ENCODE results near the gene CRAMP1. TPM values are rescaled to one million over a fixed set of nuclear protein-coding genes. Genes with fewer than 3 reads are reported as not detected.
"Not testable (repeated sequence)": the region's sequence is repeated elsewhere in the genome, so short reads cannot be mapped to it uniquely, and the experiment has no call there.

Gene CRAMP1
- total RNA-seq, 1 donor from 2014 or later = 11.3 TPM

DNA sequence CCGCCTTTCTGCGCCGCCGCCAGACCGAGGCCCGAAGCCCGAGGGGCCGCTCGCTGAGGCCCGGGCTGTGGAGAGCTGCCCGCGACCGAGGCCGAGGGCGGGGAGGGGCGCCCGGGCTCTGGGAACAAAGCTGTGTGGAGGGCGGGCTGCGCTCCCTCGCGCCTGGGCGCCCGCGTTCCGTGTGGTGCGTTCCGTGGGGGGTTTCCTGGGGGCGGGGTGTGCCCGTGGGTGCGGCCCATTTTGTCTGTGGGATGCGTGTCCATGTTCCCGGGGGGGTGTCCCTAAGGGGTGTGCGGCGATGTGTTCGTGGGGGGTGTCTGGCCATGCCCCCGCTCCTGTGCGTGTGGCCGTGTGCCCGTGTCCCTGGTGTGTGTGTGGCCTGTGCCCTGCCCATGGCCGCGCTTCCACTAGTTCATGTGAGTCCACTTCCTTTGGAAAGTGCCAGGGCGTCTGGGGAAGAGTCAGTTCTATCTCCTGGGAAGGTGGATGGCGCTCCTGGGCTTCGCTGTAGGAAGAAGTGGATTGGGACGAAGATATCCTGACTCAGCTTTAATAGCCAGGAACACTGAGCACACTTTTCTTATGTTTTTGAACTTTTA is 66.4 kb downstream of the CRAMP1 start:
- DNase-seq = no peak

DNA sequence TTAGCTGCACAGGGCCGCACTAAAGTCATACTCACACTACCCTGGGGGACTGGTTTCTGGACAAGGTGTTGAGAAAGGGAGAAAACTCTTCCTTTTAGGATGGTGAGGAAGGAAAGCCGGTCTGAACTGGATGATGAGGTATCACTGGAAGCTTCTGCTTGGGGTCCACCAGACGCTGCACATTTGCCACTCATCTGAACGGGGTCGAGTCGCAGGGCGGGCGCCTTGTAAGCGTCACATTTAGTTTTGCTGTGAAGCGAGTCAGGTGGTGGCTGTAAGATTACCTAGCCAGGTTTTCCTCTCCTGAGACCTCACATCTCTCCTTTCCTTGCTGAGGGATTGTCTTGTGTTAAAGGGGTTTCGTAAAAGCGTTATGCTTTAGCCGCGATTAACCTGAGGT is 68.2 kb downstream of the CRAMP1 start:
- no peak for DNase-seq

DNA sequence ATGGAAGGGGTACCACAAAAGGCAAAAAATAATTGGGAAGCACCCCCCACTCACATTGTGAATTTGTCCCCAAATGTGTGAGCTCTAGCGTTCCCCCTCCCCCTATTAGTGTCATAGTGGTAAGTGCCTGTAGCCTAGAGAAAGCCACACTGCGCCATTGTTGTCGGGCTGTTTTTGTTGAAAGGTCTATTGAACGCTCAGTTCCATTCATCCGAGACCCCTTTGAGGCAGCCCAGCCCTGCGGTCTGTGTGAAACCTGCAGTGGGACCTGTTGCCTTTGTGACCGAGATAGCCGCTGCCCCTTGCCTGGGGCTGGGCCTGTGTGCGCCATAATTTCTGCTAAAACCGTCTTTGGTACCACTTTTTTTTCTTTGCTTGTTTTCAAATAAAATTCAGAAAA is 68.9 kb downstream of the CRAMP1 start:
- no peak for DNase-seq

DNA sequence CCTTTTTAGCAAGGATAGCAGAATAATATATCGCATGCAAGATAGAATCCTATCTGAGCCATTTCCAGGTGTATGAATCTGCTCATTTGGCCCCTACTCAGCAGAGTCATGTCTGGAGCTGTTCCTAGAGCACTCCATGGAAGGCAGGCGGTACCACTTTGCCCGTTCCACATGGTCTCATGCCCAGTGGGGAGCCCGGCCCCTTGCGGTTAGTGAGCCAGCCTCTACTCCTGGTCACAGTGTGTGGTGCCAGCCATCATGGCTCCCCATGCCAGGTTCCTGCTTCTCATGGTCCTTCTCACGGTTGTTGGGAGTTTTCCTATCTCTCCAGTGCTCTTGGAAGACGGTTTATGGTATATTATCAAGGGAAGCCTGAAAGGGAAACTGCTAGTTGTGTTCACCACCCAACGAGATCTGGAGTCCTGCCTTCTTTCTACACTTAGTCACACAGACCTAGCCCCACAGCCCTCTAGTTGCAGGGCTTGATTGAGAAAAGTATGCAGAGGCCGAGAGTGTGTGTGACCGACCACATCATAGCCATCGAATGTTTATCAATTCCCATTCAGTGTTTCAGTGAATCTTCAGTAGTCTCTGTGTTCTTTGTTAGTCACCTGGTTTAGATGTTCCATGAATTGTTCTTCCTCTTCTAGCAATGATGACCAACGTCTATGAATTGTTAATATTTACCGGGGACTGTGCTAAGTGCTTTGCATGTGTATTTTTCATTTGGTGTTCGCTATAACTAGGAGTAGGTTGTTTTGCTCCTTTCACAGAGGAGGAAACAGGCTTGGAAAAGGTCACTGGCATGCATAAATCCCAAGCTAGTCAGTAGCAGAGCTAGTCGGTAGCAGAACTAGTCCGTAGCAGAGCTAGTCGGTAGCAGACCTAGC is 75.5 kb downstream of the CRAMP1 start:
- DNase-seq = no peak

DNA sequence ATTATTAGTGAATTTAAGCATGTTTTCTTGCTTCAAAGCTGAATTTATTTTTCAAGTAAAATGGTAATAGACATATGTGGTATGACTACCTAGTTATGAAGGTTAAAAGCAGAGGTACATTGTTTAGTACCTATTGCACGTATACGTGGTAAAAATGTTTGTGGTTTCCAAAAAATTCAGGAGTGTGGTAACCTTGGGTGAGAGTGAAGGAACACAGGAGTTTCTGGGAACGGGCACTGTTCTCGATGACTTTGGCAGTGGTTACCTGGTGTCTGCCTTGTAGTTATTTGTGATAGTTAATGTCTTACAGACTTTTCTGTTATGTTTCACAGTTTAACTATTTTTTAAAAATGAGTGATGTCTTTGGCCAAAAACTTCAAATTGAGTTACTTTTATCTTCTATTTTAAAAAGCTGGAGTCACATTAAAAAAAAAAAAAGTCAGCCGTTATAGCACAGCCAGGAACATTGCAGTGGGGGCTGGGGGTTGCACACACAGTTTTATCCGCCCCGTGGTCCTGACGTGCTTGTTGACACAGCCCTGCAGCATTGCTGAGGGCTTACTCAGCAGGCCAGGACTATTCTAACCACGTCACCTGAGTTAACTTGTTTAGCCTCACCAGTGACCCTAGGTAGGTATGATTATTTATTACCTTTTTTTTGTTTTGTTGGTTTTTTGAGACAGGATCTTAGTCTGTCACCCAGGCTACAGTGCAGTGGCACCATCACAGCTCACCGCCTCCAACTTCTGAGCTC is 76.8 kb downstream of the CRAMP1 start:
- no peak for DNase-seq

DNA sequence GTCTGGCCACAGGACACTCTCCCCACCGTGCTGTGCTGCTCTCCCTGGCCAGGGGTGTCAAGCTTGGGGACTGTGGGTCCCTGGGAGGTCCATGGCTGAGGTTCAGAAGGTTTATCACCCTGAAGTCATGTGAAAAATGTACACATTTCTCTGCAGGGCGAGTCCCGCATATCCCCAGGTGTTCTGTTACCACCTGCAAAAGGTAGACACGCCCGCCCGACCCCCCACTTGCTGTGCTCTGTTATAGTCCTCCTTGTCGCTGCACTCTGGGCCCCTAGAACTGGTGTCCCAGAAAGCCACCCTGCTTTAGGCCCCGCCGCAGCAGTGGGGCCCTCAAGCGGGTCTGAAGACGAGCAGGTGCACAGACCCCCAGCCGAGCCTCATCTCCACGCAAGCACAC is 77.7 kb downstream of the CRAMP1 start:
- no peak for DNase-seq

DNA sequence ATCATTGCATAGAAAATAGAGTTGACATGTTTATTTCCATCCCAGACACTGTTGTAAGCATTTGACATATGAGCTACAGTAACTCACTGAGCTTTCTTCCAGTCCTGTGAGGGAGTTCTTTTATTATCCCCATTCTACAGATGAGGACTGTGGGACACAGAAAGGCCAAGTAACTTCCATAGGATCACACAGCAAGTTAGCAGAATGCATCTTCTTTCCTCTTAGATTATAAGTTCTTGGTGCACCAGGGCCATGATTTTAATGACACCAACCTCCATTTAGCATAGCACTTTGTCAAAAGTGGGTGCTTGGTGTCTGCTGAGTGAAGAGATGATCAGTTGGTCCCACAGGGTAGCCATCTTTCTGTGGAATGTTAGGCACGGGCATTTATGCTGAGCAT is 78.7 kb downstream of the CRAMP1 start:
- no peak for DNase-seq

DNA sequence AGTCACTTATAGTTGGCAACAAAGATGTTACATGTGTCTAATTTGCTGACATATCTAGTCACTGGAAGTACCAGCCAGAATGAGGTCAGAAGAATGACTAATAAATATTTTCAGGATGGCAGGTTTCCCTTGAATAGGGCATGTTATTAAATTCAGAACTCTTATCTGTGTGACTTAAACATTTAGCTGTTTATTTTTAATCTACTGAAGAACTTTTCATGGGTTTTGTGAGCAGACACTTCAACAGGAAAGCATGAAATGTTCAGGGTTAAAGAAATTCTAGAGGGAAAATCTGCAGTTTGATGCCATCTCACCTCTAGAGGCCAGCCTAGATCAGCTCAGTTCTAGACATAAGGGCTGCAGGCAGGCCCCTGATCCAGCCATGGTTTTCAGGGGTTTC is 79.1 kb downstream of the CRAMP1 start:
- DNase-seq = no peak

DNA sequence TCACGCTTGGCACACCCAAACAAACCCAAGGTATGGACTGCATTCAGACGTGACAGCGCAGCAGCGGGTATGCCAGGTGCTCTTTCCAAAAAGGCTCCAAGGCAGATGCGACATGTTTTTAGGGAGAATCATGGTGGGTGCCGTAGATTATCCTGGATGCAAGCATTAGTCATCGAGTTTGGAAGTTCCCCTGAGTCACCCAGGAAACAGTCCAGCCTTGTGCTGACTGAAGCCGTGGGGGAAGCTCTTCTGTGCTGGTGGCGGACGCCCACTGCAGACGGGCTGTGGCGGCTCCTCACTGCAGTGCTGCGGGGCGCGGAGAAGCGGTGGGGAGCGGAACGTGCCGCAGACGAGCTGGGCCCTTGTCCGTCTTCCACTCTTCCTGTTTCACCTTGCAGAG is 79.8 kb downstream of the CRAMP1 start:
- no peak for DNase-seq

DNA sequence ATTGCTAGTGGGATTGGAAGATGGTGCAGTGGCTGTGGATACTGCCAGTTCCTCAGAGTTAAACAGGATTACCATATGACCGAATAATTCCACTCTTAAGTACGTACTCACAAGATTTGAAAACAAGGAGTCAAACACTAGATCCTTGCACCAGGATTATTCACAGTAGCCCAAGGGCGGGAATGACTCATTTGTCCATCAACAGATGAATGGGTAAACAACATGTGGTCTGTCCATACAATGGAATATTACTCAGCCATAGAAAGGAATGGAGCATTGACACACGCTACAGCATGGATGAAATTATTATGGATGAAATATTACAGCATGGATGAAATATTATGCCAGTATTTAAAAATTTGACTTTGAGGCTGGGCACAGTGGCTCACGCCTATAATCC is 84.7 kb downstream of the CRAMP1 start:
- no peak for DNase-seq

DNA sequence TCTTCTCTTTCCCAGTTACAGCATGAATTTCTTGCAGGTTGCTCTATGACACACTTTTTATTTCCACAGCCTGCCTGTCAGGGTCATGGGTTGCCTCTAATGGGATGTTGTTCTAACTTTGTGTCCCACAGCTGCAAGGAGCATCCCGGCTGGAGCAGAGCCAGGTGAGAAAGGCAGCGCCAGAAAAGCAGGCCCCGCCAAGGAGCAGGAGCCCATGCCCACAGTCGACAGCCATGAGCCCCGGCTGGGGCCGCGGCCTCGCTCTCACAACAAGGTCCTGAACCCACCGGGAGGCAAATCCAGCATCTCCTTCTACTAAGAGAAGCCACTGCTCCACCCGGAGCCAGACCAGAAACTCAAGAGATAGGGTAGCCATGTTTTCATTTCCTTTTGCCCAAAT is 86.5 kb downstream of the CRAMP1 start:
- no peak for DNase-seq

DNA sequence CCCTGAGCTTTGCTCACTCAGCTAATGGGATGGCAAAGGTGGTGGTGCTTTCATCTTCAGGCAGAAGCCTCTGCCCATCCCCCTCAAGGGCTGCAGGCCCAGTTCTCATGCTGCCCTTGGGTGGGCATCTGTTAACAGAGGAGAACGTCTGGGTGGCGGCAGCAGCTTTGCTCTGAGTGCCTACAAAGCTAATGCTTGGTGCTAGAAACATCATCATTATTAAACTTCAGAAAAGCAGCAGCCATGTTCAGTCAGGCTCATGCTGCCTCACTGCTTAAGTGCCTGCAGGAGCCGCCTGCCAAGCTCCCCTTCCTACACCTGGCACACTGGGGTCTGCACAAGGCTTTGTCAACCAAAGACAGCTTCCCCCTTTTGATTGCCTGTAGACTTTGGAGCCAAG is 88.1 kb downstream of the CRAMP1 start:
- DNase-seq = no peak

DNA sequence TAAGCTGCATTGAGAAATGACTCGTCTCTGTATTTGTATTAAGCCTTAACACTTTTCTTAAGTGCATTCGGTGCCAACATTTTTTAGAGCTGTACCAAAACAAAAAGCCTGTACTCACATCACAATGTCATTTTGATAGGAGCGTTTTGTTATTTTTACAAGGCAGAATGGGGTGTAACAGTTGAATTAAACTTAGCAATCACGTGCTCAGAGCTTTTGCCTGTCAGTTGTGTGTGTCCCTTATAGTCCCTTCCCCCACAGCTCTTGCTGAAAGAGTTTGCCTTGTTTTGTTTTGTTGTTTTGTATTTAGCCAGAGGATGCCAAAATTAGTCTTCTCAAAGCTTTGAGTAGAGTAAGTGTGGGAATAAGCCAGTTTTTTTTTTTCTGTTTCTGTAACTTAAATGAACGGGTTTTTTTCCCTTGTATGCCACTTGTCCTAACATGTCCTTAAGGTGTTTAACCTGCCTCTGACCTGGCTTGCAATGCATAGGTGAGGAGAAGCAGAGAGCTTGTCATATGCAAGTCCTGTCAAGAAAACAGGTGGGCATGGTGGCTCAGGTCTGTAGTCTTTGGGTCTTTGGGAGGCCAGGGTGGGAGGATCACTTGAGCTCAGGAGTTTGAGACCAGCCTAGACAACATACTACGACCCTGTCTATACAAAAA is 89.2 kb downstream of the CRAMP1 start:
- DNase-seq = no peak

DNA sequence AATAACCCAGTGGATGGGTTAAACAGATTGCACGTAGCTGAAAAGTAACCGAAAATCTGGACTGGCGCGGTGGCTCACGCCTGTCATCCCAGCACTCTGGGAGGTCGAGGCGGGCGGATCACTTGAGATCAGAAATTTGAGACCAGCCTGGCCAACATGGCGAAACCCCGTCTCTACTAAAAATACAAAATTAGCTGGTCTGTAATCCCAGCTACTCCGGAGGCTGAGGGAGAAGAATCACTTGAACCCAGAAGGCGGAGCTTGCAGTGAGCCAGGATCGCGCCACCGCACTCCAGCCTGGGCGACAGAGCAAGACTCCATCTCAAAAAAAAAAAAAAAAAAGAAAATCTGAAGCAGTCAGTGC is 93.1 kb downstream of the CRAMP1 start:
- DNase-seq = not testable (repeated sequence)

DNA sequence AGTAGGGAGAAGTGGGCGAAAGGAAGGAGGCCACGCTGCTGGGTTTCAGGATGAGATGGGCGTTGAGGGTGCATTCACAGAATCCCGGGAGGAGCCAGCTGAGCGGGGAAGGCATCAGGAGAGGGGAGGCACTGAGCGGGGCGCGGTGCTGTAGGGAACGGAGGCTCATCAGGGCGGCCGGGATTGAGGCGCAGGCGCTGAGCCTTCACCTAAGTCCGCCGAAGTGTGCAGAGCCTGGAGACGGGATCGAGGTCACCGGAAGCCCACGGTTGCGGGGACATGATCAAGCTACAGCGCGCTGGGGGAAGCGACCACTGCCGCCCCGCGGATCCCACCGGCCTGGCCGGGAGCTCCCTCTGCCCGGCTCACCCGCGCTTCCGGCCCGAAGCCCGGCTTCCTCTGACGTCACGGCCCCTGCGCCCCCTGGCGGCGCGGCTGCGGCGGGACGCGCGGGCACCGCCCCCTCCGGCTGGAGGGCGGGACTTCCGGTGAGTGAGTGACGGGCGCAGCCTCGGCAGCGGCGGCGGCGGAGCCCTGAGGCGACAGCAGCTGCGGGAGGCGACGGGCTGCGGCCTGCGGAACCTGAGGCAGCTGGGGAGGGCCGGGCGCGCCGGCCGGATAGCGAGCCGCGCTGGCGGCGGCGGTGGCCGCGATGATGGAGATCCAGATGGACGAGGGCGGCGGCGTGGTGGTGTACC is 93.7 kb downstream of the CRAMP1 start, which contains the start of gene MAPK8IP3:
MAPK8IP3 (plus strand) TSS at position 508 of the 698 bp plus-strand sequence; CDS start at position 653, 145 bp downstream.
- peak; percentile 89 for DNase-seq

DNA sequence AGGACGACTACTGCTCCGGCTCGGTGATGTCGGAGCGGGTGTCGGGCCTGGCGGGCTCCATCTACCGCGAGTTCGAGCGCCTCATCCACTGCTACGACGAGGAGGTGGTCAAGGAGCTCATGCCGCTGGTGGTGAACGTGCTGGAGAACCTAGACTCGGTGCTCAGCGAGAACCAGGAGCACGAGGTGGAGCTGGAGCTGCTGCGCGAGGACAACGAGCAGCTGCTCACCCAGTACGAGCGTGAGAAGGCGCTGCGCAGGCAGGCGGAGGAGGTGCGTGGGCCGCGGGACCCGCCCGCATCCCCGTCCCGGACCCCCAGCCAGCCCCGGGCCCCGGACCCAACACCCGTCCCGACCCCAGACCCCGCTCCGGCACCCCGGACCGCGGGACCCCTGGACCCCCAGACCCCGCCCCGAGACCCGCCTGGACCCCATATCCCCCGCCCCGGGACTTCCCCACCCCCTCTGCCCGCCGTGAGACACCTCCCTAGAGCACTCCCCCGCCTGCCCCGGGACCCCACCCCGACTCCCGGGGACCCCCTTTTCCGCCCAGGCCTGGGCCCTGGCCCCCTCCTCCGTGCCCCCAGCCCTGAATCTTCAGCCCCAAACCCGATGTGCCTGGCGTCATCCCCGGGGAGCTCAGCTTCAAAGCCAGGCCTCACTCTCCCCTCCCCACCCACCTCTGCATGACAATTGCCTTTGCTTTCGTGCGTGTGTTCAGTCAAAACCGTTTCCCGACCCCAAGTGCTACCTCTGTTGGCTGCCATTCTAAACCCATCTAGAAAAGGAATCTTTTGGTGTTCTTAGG is 94.4 kb downstream of the CRAMP1 start:
- DNase-seq = no peak

DNA sequence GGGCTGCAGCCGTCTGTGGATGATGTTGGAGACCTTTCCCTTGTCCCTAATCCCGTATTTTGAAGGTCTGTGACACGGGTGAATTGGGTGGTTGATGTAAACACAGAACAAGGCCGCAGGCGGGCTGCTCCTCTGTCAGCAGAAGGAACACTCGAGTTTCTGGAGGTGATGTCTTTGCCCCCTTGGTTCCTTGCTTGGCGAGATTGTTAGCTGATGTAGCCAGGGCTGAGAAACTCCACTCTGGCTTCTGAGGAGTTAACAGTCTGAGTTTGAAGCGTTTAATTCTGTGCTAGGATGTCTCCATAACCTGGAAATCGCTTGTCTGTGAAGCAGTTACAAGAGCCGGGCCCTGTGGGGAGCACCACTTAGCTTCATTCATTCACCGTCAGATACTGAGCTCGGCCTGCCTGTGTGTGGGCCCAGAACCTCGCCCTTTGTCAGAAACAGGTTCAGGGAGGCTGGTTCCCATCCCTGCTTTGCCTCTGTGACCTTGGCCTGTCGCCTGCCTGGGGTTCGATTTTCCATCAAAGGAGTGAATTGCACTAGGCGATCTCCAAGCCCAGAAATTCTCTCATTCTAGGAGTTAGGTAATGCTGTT is 95.1 kb downstream of the CRAMP1 start:
- DNase-seq = no peak

DNA sequence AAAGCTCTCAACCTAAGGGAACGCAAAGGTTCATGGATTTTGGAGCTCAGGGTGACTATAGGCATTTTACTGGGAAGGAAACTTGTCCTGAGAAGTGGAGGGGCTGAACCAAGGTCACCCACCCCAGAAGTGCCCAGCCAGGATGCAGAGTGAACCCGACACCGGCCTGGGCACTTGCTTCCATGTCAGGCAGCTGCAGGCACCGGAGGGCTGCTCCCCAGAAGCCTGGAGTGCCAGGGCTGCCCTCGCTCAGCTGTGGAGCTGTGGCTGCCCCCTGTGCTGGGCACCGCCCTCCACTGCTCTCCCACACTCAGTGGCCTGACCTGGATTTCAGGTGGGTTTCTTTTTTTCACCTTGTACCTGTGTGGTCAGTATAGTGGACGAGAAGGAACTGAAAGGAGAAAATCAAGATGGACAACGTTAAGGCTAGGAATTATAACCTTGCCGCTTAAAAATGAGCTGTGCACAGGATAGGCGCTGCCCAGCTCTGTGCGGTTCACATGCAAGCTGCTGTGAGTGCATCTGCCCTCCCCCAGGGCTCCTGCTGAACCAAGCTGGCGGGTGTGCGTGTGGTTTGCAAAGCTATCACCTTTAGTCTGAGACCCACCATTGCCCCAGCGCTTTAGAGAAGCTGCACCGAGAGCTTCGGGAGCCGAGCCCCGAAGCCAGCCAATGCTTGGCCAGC is 96.1 kb downstream of the CRAMP1 start:
- no peak for DNase-seq

DNA sequence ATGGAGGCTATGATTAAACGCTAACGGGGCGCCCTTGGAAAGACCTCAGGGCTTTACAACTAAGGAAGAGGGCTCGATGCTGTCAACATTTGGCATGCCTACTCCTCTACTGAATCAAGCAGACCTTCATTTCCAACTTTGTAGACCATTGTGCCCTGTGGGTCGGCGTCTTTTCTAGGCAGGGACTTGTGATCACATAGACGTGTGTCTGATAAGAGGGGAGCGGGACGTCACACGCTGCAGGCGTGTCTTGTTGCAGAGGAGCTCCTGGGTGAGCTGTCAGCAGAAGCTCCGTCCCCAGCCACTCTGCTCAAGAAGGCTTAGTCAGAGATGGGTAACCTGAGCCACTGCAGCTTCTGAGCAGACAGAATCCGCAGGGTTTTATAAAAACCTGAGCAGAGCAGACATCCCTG is 96.6 kb downstream of the CRAMP1 start:
- no peak for DNase-seq

DNA sequence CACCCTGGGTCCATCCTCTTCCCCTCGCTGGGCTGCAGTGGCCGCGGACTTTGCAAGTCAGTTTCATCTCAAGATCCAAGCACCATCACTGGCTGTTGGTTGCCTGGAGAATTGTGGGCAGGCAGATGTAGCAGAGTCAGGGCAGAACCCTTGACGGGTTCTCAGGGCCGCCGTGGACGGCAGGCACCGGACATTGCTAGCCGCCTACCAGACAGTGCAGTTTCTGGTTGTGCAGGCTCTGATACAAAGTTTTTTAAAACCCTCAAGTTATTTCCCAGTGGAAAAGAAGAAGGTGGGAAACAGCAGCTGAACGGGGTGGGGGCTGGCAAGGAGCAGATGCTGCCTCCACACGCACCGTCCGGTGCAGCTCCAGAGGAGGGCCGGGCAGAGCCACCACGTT is 97.2 kb downstream of the CRAMP1 start:
- DNase-seq = no peak

Measured in skin of body (tissue), 2 donors.